GM10266 (cell line): ENCODE measurements around the gene ARHGAP24.

ENCODE experiments used
- DNase-seq: peaks from one replicate; pipeline ENCODE4 v3.0.0; 2012; ENCODE audit errors: extremely low spot score
- CTCF ChIP-seq: IDR thresholded peaks from 2 replicates; pipeline ENCODE4 v1.5.1; 2012; ENCODE audit warnings: mild to moderate bottlenecking, low read depth; ENCODE audit not compliant: control insufficient read depth, insufficient read depth; ENCODE audit errors: missing control alignments

The ARHGAP24 gene

GRCh38 chr4:86038037-86038436, 563.1 kb downstream of the ARHGAP24 start:
- no peak for TF ChIP-seq CTCF
- no peak for DNase-seq

DNA sequence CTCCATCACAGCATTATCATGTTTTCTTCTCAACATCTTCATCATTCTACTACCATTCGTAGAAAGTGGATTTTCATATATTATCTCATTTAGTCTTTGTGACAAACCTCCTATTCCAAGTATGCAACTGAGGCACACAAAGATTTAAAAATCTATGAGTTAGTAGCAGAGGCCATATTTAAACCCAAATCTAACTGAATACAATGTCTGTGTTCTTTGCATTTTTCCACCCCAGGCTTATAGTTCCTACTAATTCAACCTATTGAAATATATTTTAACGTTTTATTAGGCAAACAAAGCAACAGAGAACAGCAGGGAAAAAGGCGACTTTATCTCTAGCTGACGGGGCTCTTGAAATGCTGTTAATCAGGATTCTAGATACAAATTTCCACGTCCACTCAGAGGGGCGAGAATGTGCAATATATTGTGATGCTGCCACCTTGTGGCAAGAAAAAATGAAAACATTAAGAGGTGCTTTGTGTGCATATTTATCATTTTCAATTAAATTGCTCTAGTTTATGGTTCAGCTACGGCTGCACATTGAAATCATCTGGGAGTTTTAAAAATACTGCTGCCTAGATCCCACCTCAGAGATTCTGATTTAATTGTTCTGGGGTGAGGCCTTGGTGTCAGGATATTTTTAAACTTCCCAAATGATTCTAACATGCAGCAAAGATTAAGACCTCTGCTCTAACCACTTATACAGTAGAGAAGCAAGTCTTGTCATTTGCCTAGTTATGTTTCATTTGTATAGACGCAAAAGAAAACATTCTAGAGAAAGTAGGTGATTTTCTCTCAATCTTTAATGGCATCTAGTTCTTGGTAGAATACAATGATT, 569.0 kb downstream of the ARHGAP24 start:
- no peak for DNase-seq
- peak; percentile 64 for TF ChIP-seq CTCF

GRCh38 chr4:86044593-86044985, 569.6 kb downstream of the ARHGAP24 start:
- DNase-seq = no peak
- TF ChIP-seq CTCF = no peak

DNA sequence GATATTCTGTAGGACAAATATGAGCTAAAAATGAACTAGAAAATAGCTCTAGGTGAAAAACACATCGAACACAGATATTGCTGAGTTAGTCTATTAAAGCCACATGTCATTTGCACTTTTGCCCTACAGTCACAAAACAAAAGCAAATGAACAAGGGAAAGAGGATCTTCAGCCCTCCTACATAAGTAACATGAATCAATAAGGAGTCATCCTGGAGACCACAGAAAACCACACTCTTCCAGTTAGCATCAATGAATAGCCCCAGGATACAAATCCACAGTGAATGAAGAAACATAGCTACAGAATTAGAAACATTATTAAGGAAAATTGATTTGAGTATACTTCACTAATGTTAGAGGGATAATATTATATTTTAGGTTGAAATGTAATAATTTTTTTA, 573.5 kb downstream of the ARHGAP24 start:
- no peak for TF ChIP-seq CTCF
- DNase-seq = no peak

- no peak for TF ChIP-seq CTCF
- no peak for DNase-seq
Measured at GRCh38 chr4:86050496-86050895, 575.5 kb downstream of the ARHGAP24 start.
